Central memory CD4-positive, alpha-beta T cell (primary cell): ENCODE measurements around the gene MPPED1.

ENCODE experiments used
- DNase-seq: peaks from one replicate; pipeline ENCODE4 v3.0.0; 2022

MPPED1 gene

DNA sequence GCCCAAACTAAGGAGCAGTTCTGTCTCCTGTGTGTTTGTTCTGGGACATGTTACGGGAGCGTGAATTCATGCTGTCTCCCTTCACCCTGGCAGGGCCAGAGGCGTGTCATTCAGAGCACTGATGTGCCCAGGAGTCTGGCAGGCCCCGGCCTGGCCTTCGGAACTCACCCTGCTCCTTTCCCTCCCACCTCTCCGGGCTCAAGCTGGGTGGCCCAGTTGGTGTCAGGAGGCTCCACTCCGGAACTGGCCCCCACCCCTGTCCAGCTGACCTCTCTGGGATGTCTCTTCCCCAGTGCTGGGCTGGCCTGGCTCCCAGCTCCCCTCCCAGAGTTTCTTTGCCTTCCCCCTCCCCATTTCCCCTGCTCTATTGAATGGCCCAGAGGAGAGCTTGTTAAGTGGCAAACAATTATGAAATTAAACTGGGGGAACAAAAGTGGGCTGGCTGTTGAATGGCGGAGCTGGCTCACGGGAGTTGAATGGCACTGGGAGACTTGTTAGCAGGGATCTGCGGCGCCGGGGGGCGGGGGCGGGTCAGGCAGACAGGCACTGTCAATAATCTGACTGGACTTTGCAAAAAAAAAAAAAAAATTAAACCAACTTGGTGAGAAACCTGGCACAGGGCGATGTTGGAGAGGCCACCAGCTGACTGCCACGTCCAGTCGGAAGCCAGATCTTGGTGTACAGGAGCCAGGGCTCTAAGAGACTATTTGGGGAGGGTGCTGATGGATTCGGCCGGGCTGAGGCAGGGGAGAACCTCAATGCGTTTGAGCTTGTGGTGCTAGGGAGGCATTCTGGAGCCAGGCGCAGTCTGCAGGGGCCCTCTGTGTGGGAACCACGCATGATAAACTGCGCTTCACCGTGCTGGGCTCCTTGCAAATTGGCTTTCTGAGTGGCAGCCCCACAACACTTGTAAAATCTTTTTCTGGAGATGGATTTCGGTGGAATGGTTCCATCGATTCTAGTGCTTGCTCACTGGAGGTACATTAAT is 1.3 kb downstream of the MPPED1 start:
- DNase-seq = no peak

DNA sequence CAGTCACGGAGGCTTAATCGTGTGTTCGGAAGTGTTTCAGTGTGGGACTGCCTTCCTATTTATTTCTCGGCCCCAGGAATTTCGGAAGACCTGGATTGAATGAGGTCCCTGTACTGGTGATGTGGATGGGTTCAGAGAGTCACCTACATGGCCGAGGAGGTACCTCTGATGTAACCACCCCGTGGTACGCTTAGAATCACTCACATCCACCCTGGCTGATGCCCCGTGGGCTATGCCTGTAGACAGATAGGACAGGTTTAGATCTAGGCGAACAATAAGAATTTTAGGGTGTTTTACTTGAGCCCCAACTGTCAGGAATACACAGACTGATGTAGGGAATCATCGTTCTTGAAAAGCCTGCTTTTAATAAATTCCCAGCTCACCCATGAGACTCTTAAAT is 2.0 kb downstream of the MPPED1 start:
- DNase-seq = no peak

DNA sequence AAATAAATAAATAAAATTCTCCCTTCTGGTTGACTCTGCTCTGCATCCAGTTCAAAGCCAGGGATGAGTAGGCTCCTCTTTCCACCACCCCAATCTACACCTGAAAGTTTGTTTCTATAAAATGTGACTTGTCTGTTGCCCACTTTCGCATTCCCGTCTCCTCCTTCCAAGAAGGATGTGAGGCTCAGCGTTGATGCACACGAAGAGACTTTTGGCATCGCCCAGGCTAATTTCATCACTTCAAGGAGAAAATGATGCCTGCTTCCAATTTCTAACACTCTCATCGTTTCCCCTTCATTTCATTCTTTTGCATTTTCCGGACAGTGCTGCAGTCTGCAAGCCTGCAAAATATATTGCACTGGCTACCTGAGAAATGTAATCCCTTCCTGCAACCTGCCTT is 3.9 kb downstream of the MPPED1 start:
- DNase-seq = no peak

GRCh38 chr22:43417555-43417954 is 5.7 kb downstream of the MPPED1 start:
- DNase-seq = no peak

DNA sequence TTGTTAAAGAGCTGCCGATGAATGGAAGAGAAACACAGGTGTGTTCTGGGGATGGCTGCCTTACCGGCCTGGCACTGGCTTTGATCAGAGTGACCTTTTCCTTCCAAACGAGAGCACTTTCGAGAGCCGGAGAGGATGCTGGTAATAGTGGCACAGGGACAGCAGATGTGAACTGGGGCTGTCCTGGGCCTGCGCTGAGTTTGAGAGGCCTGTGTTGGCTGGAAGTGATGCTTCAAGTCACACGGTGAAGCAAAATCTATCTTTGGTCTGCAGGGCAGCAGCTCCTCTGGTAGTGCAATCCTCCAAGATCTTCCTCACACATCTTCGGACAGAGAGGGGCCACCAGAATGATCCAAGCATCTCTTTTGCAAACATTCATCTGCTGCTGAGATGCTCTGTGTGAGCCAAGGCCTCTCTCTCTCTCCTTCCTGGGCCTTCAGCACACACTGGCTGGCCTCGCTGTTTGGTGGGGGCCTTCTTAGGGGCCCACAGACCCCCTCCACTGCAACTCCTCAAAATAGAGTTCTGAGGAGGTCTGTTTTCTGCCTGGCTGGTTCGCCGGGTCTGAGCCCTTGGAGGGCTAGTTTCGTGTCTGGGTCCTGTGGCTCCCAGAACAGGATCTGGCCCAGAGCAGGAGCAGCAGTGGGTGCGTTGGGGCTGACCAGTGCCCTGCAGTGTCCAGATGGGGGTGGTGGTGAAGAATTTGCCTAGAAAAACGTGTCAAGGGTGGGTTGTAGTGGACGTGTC is 6.4 kb downstream of the MPPED1 start:
- no peak for DNase-seq

DNA sequence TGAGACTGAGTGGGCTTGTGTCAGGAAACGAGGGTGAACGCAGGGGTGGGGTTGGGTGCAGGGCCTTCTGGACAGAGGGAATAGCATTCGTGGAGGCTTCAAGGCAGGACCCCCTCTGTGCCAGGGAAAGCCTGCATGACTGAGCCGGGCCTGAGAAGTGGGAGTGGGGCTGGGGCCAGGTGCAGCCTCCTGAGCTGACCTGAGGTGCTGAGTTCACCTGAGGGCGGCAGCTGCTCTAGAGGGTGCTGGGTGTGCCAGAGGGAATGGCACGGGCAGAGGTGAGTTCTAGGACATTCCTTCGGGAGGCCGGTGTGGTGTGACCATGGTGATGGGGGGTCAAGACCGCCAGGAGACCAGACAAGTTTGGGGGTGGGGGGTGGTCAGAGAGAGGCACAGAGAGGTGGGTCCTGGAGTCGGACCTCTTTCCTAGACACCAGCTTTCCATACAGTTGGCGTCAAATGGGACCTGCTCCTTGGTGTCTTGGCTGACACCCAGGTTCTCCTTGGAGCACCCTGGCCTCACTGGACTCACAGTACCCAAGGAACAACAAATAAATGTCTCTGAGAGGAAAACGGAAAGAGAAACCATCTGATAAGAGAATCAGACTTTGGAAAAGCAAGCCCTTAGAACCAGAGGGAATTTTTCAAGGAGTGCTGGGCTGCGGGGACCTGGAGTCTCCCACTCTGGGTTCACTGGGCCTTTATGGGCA is 7.7 kb downstream of the MPPED1 start:
- no peak for DNase-seq

DNA sequence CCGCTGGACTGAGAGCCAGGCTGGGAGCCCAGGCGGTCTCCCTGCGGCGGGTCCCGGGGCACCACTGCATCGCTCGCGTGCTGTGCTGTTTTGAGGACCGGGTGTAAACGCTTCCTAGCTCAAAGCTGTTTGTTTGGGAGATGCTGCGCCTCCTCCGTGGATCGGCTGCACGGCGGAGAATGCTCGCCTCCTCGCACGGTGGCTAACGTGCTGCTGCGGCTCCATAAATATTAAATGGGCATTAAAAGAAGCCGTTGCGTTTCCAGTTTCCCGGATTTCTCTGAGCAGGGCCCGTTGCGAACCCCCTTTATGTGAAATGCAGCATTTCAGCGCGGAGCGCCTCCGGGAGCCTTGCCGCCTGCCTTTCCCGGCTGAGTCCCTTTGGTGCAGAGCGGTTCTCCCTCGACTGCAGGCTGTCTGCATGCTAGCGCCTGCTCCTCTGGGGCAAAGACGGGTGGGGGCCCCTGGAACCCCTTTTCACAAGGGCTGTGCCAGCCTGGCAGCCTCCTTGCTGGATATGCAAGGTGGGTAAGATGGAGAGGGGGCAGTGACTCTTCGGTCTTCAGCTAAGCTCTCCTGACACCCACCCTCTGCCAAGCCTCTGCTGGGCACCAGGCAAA is 9.3 kb downstream of the MPPED1 start:
- DNase-seq = no peak

GRCh38 chr22:43421914-43422615 is 10.3 kb downstream of the MPPED1 start:
- no peak for DNase-seq

DNA sequence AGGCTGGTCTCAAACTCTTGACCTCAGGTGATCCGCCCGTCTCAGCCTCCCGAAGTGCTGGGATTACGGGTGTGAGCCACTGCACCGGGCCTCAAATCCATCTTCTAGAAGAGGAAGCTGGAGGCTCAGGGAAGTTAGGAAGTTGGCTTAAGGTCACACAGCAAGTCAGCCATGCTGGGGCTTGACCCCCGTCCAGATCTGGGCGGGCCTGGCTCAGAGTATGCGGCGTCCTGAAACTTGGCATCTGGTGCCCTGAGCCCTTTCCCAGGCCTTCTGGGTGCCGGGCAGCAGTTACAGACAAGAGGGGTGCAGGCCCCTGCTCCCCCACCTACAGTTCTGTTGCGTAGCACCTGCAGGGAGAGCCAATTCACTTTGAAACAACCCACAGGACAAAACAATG is 11.2 kb downstream of the MPPED1 start:
- no peak for DNase-seq

- DNase-seq = no peak
These were observed 12.4 kb downstream of the MPPED1 start for GRCh38 chr22:43424201-43424600.

GRCh38 chr22:43424666-43425630 is 13.1 kb downstream of the MPPED1 start:
- no peak for DNase-seq

- DNase-seq = no peak
These were observed 14.4 kb downstream of the MPPED1 start for GRCh38 chr22:43425976-43426785.

GRCh38 chr22:43426816-43427215 is 15.0 kb downstream of the MPPED1 start:
- no peak for DNase-seq

DNA sequence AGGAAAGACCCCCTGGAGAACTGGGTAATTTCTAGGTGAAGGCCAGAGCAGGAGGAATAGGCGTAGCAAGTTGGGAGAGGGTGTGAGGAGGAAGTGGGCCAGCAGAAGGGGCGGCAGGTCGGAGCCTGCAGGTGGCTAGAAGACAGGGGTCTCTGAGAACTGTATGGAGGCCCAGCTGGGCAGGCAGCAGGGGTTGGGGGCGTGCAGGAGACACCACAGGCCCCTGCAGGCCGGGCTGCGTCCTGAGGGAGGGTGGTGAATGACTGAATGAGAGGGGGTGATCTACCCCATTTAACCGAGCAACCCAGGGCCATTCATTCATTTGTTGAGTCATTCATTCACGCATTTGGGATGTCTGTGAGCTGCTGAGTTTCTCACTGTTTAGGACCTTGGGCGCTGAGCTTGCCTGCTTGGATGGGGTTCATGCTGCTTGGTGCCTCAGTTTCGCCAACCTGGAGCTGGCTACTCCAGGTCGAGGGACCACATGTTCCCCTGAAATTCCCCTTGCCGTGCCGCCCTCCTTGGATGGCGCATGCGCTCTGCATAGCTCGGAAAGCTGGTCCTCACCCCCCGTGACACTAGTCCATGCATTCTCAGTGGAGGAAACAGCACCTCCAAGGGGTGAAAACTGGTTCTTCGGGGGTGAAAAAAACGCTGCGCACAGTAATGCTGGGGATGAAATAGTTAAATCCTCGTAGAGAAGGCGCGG is 15.6 kb downstream of the MPPED1 start:
- no peak for DNase-seq

GRCh38 chr22:43428005-43428485 is 16.2 kb downstream of the MPPED1 start:
- no peak for DNase-seq

- DNase-seq = no peak
These were observed 16.7 kb downstream of the MPPED1 start for GRCh38 chr22:43428521-43428920.

- no peak for DNase-seq
These were observed 17.6 kb downstream of the MPPED1 start for GRCh38 chr22:43429426-43429825.

GRCh38 chr22:43431808-43432554 is 20.2 kb downstream of the MPPED1 start:
- DNase-seq = no peak
